GM12872 (cell line): ENCODE results near the gene F11R.

Experiments used
- TF ChIP-seq, protein P1 (sequence below): IDR thresholded peaks from 3 replicates; pipeline ENCODE4 v1.5.1; 2011; ENCODE audit warnings: low read depth, mild to moderate bottlenecking, low read length, moderate library complexity; ENCODE audit not compliant: insufficient read depth

Gene F11R

DNA sequence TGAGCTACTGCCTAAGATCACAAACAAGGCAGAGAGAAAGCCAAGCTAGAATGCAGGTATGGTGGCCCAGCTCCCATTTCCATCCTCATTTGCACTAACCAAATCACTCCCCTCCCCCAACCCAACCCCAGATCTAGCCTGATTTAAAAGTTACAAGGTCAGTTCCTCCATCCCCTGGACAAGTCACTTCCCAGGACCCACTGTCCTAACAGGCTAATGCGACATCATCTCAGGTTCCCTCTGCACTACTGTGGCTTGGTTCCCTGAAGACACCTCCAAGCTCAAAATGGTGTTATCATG, 2.4 kb downstream of the F11R start:
- TF ChIP-seq, protein P1, sequence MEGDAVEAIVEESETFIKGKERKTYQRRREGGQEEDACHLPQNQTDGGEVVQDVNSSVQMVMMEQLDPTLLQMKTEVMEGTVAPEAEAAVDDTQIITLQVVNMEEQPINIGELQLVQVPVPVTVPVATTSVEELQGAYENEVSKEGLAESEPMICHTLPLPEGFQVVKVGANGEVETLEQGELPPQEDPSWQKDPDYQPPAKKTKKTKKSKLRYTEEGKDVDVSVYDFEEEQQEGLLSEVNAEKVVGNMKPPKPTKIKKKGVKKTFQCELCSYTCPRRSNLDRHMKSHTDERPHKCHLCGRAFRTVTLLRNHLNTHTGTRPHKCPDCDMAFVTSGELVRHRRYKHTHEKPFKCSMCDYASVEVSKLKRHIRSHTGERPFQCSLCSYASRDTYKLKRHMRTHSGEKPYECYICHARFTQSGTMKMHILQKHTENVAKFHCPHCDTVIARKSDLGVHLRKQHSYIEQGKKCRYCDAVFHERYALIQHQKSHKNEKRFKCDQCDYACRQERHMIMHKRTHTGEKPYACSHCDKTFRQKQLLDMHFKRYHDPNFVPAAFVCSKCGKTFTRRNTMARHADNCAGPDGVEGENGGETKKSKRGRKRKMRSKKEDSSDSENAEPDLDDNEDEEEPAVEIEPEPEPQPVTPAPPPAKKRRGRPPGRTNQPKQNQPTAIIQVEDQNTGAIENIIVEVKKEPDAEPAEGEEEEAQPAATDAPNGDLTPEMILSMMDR, result no peak

DNA sequence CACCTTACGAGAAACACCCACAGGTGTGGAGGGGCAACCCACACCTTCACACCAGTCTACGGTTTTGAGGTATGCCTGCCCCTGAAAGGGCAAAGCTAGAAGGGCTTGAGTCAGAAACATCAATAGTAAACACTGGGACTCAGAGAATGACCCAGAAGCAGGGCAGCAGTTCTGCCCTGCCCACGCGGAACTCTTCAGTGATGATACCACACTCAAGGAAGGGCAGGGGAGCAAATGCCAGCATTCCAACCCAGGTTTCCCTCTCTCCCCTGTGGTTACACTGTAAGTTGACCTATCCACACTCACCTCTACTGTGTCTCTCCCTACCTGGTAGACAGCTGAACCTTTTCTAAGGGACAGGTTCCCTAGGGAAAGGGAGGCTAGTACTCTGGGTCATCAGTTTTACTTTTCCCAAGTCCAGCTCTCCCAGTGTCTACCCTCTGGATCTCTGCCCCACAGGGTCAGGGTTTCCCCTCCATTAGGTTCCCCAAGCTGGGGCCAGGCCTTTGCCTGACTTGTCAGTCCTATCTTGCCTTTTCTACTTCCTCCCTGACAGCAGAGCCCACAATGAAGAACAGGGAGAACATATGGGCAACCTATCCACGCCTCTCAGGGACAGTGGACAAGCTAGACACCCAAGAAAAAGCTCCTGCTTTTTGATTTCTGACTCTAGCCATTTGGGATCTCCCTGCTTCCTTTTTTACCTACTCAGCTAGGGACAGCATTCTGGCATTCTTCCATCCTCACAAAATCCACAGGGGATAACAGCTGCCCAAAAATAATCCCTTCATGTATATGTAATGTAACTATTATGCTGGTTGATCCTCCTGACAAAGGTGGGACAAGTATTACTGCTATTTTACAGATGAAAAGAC, 3.0 kb downstream of the F11R start:
- TF ChIP-seq, protein P1, result no peak

DNA sequence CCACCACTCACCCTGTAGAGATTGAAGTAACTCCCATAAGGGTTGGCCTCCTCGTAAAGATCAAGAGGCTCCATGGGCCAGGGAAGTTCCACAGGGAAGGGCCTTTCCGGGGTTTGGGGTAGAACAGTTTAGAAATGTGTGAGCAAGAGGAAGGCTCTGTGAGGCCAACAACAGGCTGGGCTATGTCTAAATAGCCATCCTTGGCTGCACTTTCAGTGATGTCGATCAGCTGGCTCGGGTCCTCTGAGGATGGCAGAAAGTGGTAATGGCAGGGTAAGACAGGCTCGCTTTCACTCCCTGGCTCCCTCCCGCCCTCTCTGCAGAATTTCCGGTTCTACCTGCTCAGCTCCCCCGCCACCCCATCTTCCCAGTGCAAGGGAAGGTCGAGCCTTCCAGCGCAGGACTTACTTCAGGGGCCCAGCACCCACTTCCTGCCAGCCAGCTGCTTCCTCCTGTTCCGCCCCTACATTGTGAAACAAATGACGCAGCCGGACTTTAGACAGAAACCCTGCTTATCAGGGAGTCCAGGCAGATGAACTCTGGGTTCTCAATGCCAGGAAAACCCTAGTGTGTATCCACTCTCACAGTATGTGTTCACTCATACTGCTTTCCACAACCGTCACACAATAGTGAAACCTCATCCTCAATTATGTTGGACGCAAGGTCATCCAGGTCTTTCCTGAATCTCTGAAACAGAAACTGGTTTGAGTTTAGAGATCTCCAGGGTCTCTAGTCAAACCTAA, 7.3 kb downstream of the F11R start:
- TF ChIP-seq, protein P1, result no peak

DNA sequence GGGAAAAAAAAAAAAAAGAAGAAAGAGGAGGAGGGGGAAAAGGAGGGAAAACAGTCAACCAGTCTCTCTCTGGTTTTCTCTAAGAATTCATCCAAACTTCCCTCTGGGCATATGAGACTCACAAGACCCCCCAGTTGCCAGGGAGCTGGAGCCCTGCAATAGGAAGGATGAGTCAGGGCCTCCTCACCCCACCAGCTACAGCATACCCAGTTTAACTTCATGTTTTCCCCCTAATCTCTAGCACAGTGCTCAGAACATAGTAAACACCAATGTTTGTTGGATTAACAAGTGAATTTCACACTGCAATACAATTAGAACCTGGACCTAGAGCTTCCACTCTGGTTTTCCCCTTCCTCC, 7.8 kb downstream of the F11R start:
- TF ChIP-seq, protein P1, result no peak

DNA sequence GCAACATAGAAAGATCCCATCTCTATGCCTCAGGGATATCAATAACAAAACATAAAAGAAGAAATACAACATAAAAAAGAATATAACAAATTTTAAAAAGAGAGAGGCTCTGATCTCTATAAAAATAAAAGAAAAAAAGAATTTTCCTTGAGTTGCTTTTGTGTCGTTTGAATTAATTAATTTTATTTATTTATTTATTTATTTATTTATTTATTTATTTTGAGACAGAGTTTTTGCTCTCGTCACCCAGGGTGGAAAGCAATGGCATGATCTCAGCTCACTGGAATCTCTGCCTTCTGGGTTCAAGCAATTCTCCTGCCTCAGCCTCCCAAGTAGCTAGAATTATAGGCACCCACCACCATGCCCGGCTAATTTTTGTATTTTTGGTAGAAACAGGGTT, 8.5 kb downstream of the F11R start:
- TF ChIP-seq, protein P1, result no peak

GRCh38 chr1:161009602-161010211, 11.2 kb downstream of the F11R start:
- TF ChIP-seq, protein P1, result no peak

DNA sequence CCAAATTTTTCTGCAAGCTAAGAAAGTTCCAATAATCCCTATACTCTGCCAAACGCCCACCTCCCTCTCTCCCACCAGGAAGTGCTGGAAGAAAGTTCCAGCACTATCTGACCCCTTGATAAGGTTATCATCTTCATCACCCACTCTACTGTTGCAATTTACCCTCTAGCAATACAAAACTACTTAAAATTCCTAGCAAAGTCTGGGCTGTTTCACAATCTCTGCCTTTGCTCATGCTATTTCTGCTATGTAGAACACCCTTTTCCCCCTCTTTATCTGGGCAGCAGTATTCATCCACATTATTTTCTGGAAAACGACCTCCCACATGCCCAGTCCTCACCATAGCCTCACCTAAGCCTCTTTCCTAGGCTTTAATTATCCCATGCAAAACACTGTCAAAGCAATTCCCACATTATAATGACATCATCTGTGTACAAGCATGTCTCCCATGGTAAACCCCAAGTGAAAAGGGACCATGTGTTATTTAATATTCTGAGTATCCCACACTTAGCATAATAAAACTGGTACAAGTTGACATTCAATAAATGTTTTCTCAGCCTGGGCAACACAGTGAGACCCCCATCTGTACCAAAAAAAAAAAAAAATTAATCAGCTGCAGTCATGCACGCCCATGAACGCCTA, 12.0 kb downstream of the F11R start:
- TF ChIP-seq, protein P1, result no peak
